HG02798 (cell line): ENCODE measurements around the gene CT47A1.
A peak's percentile ranks its signal among the peaks of the same experiment; 100 is the strongest.
"Not testable (repeated sequence)": the region's sequence is repeated elsewhere in the genome, so short reads cannot be mapped to it uniquely, and the experiment has no call there.

Experiments
- ATAC-seq: cut with Tn5 transposase; IDR thresholded peaks from one replicate; pipeline ENCODE4 v1.9.1; 2021; ENCODE audit warnings: mild to moderate bottlenecking; ENCODE audit not compliant: unreplicated experiment, poor library complexity

CT47A1 gene

DNA sequence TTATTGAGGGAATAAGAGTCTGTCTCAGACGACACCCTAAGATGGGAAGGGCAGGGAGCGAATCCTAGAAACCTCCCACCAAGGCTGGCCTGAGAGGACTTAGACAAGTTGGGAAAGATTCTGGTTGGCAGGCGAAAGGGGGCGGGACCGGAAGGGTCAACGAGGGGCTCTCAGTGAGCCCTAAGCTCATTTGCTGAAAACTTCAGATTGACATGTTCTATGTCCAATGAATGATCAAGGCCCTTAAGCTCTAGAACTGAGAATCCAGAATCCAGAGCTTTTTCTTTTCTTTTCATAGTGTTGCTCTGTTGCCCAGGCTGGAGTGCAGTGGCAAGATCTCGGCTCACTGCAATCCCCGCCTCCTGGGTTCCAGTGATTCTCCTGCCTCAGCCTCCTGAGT lies at the start of gene CT47A1:
Gene CT47A1, minus strand, starts transcription at position 101 of the 400 bp plus-strand sequence. CDS start 231 bp downstream, outside the sequence.
- ATAC-seq = not testable (repeated sequence)

DNA sequence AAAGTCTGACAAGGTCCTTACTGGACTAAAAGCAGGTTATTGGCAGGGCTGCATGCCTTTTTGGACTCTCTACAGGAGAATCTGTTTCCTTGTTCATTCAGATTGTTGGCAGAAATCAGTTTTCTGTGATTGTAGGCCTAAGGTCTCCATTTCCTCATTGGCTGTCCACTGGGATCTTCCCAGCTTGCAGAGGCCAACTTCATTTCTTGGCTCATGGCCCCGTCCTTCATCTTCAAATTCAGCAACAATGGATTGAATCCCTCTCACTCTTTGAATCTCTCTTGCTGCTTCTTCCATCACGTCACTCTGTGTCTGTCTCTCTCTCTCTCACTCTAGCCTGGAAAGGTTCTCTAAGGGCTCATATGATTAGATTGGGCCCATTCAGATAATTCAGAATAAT lies 47.0 kb upstream of the CT47A1 start:
- ATAC-seq = no peak

DNA sequence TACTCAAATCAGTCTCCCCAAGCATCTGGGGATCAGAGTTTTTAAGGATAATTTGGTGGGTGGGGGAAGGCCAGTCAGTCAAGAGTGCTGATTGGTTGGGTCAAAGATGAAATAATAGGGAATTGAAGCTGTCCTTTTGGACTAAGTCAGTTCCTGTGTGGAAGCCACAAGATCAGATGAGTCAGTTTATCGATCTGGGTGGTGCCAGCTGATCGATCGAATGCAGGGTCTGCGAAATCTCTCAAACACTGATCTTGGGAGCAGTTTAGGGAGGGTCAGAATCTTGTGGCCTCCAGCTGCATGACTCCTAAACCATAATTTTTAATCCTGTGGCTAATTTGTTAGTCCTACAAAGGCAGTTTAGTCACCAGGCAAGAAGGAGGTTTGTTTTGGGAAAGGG lies 44.5 kb upstream of the CT47A1 start:
- no peak for ATAC-seq

DNA sequence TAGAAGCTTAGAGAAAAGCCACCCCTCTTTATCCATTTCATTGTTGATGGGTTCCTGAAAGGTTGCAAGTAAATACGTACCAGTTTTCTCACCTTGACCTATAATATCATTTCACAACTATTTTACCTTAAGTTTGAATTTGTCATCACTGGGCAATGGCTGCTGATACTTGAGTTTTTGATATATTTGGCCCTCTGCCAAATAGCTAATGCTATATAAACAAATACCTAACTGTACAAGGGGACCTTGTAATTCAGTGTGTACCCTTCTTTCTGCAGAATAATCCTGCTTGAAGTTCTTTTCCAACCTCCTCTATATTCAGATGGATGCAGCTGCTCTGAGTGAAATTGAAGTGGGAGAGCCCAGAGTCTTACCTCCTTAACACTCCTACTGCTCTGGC lies 42.9 kb upstream of the CT47A1 start:
- no peak for ATAC-seq

DNA sequence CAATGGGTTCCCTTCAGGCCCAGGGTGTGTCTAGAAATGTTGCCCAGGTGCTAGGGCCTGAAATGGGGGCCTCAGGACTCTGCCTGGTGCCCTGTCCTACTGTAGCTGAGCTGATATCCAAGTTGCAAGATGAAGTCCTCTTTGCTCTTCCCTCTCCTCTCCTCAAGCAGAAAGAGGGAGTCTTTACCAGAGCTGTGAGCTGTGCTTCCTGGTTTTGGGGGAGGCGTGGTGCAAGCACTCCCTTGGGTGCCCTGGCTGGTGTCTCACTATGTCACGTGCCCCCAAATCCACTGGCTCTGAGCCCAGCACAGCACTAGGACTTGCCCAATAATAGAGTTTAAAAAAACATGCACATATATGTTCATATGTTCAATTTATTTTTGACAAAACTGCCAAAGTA lies 29.3 kb upstream of the CT47A1 start:
- ATAC-seq = no peak

DNA sequence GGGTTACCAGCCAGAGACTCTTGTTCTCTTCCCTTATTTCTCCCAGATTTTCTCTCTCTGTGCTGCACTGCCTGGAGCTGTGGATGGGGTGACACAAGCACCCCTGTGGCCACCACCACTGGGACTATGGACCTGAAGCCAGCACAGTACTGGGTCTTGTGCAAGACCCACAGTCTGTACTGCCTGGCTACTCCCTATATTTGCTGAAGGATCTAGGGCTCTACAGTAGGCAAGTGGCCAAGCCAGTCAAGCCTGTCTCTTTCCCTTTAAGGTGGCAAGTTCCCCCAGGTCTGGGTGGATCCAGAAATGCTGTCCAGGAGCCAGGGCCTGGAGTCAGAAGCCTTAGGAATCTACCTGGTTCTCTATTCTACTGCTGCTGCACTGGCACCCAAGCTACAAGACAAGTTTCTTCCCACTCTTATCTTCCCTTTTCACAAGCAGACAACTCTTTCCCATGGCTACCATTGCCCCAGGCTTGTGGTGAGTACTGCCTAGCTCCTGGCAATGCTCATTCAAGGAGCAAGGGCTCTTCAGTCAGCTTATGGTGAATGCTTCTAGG lies 28.4 kb upstream of the CT47A1 start:
- ATAC-seq = no peak

DNA sequence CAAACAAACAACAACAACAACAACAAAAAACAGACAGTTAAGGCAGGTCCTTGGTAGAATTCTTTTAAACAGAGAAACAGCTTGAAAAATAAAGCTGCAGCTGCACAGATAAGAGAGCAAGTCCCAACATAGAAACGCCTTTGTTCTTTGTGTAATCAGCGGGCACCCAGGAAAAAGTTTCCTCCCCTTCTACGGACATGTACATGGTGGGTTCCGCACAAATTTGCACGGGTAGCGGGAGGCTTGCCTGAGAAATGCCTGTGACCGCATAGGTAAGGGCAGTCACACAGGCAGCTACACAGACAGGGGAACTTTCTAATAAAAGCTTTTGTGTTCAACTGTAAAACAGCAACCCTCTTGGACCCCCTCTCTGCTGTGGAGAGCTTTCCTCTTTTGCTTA lies 25.7 kb upstream of the CT47A1 start:
- no peak for ATAC-seq

DNA sequence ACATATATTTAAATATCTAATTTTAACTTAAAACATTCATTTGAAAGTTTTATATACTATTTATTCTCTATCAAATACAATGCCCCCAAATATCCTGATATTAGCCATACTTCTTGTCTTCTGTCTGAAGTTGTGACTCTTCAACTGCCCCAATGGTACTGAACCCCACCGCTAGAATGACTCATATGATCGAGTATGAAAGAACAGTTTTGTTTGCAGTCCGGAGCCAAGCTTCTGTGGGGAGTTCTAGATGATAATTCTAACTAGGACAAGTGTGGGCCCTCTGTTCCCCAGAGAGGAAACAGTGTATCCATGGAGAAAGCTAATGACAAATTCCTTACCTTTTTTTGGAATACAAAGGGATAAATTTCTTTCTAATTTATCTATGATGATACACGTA lies 24.7 kb upstream of the CT47A1 start:
- no peak for ATAC-seq

DNA sequence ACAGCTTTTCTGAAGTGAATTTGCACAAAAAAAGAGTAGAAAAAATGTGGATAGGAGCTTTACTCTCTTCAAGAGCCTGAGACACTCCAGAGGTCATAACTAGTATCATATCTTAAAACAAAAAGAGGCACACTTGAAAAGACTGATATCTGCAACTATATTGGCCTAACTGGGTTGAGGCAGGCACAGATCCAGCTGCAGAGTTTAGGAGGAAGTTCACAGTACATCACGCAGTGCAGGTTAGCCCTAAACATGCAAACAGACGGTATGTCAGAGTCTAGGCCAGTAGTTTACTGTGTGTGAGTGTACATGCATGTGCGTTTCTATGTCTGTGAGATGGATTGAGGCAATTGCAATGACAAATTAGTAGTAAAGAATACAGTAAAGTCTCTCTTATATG lies 24.2 kb upstream of the CT47A1 start:
- ATAC-seq = no peak

DNA sequence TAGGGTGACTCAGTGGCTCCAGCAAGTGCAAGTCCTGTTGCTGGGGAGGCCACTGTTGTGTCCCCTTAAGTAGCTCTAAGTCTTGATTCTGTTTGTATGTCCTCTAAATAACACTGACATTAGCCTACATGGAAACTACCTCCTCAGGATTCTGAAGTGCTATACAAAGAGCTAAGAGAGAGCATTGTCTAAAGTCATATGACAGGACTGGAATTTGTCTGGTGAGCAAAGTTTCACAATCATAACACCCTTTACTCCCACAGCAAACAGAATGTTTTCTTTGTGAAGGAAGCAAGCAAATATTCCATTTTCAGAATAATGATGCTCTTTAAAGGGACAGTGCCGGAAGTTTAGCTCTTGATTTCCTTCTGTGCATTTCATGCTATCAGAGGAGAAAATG lies 23.4 kb upstream of the CT47A1 start:
- ATAC-seq = no peak

DNA sequence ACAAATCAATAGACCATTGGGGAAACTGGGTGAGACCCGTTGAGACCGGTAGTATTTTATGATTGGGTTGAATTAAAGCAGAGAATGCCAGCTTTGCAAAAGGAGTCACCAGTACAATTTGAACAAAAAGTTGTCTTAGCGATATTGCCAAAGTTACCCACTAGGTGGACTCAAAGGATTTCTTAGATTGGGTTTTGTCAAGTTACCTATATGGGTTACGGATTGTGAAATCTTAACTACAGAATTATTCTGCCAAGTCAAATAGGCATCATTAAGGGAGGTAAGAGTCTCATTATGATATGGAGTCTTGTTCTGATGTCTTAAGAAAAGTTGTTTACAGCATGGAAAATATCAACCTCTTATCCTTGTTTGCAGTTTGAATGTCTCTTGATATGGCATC lies 15.0 kb upstream of the CT47A1 start:
- no peak for ATAC-seq

DNA sequence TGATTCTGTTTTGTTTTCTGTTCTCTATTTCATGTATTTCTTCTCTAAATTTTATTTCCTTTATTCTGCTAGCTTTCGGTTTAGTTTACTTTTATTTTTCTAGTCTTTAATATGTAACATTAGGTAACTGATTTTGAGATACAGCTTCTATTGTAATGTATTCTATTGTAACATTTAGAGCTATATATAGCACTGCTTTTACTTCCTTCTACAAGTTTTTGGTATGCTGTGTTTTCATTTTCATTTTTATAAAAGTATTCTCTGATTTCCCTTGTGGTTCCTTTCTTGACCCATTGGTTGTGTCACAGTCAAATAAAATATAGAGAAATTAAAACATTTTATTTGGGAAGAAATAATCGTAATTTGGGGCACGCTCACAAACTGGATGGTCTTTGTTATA lies 13.9 kb upstream of the CT47A1 start:
- peak; percentile 64 for ATAC-seq

DNA sequence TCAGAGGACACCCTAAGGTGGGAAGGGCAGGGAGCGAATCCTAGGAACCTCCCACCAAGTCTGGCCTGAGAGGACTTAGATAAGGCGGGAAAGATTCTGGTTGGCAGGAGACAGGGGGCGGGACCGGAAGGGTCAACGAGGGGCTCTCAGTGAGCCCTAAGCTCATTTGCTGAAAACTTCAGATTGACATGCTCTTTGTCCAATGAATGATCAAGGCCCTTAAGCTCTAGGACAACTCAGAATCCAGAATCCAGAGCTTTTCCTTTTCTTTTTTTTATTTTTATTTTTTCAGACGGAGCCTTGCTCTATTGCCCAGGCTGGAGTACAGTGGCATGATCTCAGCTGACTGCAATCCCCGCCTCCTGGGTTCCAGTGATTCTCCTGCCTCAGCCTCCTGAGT lies 29.1 kb downstream of the CT47A1 start, which contains the start of gene CT47A7:
Gene CT47A7, minus strand, starts transcription at position 101 of the 400 bp plus-strand sequence. CDS start 255 bp downstream, outside the sequence.
- ATAC-seq = not testable (repeated sequence)
